Measurements from ENCODE around the gene SLC10A1.

DNA sequence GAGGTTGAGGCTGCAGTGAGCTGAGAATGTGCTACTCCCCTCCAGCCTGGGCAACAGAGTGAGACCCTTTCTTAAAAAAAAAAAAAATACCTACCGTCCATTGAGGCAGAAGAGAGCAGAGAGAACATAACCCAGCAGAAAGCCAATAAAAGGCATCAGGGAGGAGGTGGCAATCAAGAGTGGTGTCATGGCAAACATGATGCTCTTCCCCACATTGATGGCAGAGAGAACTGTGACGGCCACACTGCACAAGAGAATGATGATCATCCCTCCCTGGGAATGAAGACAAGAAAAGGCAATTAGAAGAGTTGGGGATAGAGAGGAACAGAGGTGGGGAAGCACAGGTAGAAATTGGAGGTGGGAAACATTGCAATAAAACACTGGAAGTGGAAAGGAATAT is 18.0 kb downstream of the SLC10A1 start:
- peak; percentile 31; the same call in 1 of the 2 replicates for TF ChIP-seq POLR2A (IDR thresholded peaks at IDR 0.05; ENCODE audit: low read depth, low read length)
- no peak for TF ChIP-seq TAF1 (IDR thresholded peaks at IDR 0.05; ENCODE audit: borderline replicate concordance, low read depth, low read length)
